Measurements from ENCODE around the gene PRKRA.

DNA sequence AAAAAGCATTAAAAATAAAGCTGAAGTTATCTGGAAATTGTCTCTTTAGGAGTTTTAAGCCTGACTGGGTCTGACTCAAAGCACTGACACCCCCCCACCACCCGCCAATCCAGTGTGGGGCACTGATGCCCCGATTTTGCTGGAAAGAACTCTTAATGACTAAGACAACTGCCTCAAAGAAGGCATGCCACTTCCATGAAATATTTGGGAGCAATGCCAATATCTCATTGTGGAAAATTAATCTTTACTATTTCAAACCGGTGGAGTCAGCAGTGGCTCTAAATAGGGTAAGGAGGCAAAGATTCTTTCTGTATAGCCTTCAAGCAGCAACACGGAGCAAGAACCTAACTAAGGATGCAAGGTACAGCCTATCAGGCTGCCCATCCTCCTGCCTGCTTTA lies 23.0 kb upstream of the PRKRA start:
- TF ChIP-seq POLR2A (IDR thresholded peaks at IDR 0.05; ENCODE audit: low read depth, low read length) (no peak), POLR2AphosphoS5 (IDR thresholded peaks at IDR 0.05; ENCODE audit: low read depth, low read length) (no peak), TAF1 (IDR thresholded peaks at IDR 0.05; ENCODE audit: low read depth, low read length) (no peak)
